Keratinocyte (primary cell): ENCODE results near the gene SPATS2.

ENCODE experiments used
- CTCF ChIP-seq, 3 experiments: IDR thresholded peaks in 1 of 3; conservative IDR thresholded peaks in 1 of 3; optimal IDR thresholded peaks in 1 of 3; 2 replicates in 2 of 3; 3 replicates in 1 of 3; pipeline versions ENCODE3 to v1.5.1; 2011; ENCODE audit warnings: low read length in 3 of 3, mild to moderate bottlenecking in 3 of 3, moderate library complexity in 2 of 3, control low read depth in 1 of 3, inconsistent platforms in 1 of 3; ENCODE audit not compliant: insufficient read depth in 2 of 3; ENCODE audit errors: extremely low read depth in 1 of 3
- EZH2 ChIP-seq: IDR thresholded peaks from one replicate; pipeline ENCODE4 v1.6.1; 2012; ENCODE audit warnings: inconsistent platforms, mild to moderate bottlenecking, low read length, moderate library complexity

DNA sequence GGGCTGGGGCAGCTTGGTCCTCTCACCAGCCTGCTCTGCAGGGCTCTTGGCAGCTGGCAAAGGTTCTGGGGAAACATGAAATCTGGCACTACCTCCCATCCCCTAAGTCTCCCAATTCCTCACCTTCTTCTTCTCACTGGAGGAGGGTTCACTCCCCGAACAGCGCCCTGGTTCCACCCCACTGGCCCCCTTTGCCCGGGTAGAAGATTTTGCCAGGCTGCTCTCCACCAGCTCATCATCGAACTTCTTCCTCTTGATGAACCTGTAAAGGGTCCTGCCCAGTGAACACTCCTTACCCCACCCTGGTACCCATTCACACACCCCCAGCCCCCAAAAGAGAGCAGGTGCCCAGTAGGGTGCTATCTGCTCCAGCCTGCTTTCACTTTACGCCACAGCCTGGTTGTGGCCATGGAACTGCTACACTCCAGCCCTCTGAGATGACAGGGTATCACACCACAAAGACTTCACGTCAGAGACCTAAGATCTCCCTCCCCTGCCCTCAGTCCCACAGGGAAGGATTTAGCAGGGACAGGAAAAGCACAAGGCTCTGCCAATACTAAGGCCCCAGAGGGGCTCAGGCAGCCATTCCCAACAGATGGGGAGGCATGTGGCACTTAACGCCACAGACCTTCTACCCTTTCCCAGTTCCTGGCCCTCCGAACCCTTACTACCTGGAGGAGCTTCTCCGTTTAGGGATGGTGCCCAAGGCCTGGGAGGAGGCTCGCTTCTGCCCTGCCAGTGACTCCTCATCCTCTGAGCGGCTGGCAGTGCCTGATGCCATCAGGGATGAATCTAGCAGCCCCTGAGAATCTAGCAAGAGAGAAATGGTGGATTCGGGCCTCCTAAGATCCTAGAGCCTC lies 198.4 kb downstream of the SPATS2 start:
- TF ChIP-seq CTCF (optimal IDR thresholded peaks at IDR 0.05 in 1 of 3, IDR thresholded peaks at IDR 0.05 in 1 of 3, conservative IDR thresholded peaks at IDR 0.05 in 1 of 3; ENCODE audit: extremely low read depth in 1 of 3, insufficient read depth in 2 of 3, low read length in 3 of 3) (no peak), EZH2 (no peak)
